Endothelial cell of umbilical vein (primary cell): ENCODE results near the gene CCDC82. TPM values are rescaled to one million over a fixed set of nuclear protein-coding genes. Genes with fewer than 3 reads are reported as not detected.

Experiments used
- BruUV-seq: library from RNA; stranded (reverse); fragments of 400-500 nt; replicated peaks from 2 replicates; lab custom pipeline; 2021; lab: Mats Ljungman, UMichigan
- CTCF ChIA-PET: fragments of 300-600, 350-600 bp; sonication (Branson Sonifier 250); formaldehyde crosslinking; loops from one replicate; lab custom pipeline; 2021; ENCODE audit warnings: antibody characterized with exemption, inconsistent platforms; lab: Charles Lee
- POLR2A ChIA-PET: fragments of 300-600, 350-600 bp; sonication (Branson Sonifier 250); formaldehyde crosslinking; loops from one replicate; lab custom pipeline; 2021; ENCODE audit warnings: antibody characterized with exemption, inconsistent platforms; lab: Charles Lee
- DNase-seq: peaks from one replicate; pipeline ENCODE4 v3.0.0-alpha.2; 2011; ENCODE audit warnings: low read depth, low spot score
- FAIRE-seq: peaks from 2 replicates; lab custom pipeline; 2011; peaks lifted over from hg19 to GRCh38; lab: Jason Lieb, UNC
- H2AFZ ChIP-seq: 2 replicates; pipeline ENCODE4 v1.6.0; 2012; ENCODE audit warnings: low read depth, low read length, control low read depth, inconsistent platforms
- H3K27ac ChIP-seq: 2 replicates; pipeline ENCODE4 v1.5.1; 2011; ENCODE audit warnings: low read depth, mild to moderate bottlenecking, control low read depth, low read length, moderate library complexity; ENCODE audit not compliant: insufficient read depth
- H3K27me3 ChIP-seq, 2 experiments: 2 replicates each; pipeline versions ENCODE4 v1.6.0 to v1.6.1; 2011; ENCODE audit warnings: low read length in 2 of 2, mixed read lengths in 1 of 2; ENCODE audit not compliant: control insufficient read depth in 2 of 2, insufficient read depth in 2 of 2
- H3K36me3 ChIP-seq, 2 experiments: 2 replicates in 1 of 2; 3 replicates in 1 of 2; pipeline ENCODE4 v1.5.1; 2011; ENCODE audit warnings: low read length in 2 of 2, mild to moderate bottlenecking in 1 of 2, moderate library complexity in 1 of 2; ENCODE audit not compliant: control insufficient read depth in 2 of 2, insufficient read depth in 2 of 2; ENCODE audit errors: extremely low read depth in 1 of 2
- H3K4me1 ChIP-seq: 3 replicates; pipeline ENCODE4 v1.5.1; 2011; ENCODE audit warnings: mild to moderate bottlenecking, low read length; ENCODE audit not compliant: control insufficient read depth, insufficient read depth; ENCODE audit errors: extremely low read depth
- H3K4me2 ChIP-seq: 2 replicates; pipeline ENCODE4 v1.6.1; 2011; ENCODE audit warnings: low read length, control low read depth, mixed read lengths; ENCODE audit not compliant: insufficient read depth
- H3K4me3 ChIP-seq, 3 experiments: fragments of 200-600 bp in 1 of 3; sonication (generic), shearing (Covaris generic) in 1 of 3; replicated peaks in 1 of 3; 2 replicates each; pipeline ENCODE4 v1.5.1; 2011 to 2016; ENCODE audit warnings: control low read depth in 3 of 3, low read length in 3 of 3, mild to moderate bottlenecking in 2 of 3, inconsistent platforms in 1 of 3, low read depth in 1 of 3, moderate library complexity in 1 of 3; ENCODE audit not compliant: insufficient read depth in 1 of 3
- H3K79me2 ChIP-seq: 2 replicates; pipeline ENCODE4 v1.6.0; 2012; ENCODE audit warnings: low read length, inconsistent platforms; ENCODE audit not compliant: control insufficient read depth, insufficient read depth
- H3K9ac ChIP-seq: replicated peaks from 2 replicates; pipeline ENCODE3; 2011; ENCODE audit warnings: low read length, control low read depth; ENCODE audit not compliant: insufficient read depth; ENCODE audit errors: extremely low read depth
- H3K9me1 ChIP-seq: replicated peaks from 3 replicates; pipeline ENCODE4 v1.6.0; 2011; ENCODE audit warnings: mild to moderate bottlenecking, low read length; ENCODE audit not compliant: control insufficient read depth, insufficient read depth; ENCODE audit errors: extremely low read depth
- H3K9me3 ChIP-seq: replicated peaks from 2 replicates; pipeline ENCODE4 v1.5.1; 2012; ENCODE audit warnings: low read length, inconsistent platforms; ENCODE audit not compliant: control insufficient read depth, insufficient read depth
- H4K20me1 ChIP-seq: replicated peaks from 2 replicates; pipeline ENCODE3; 2011; ENCODE audit warnings: mild to moderate bottlenecking, low read length; ENCODE audit not compliant: control insufficient read depth, insufficient read depth; ENCODE audit errors: extremely low read depth
- CTCF ChIP-seq, 2 donors: IDR thresholded peaks; 1 replicate in 1 of 2; 2 replicates in 1 of 2; pipeline ENCODE4 v1.5.1; 2011; ENCODE audit warnings: low read length in 2 of 2, mild to moderate bottlenecking in 2 of 2, moderate library complexity in 2 of 2, control low read depth in 1 of 2, inconsistent platforms in 1 of 2, low read depth in 1 of 2; ENCODE audit not compliant: insufficient read depth in 1 of 2; ENCODE audit errors: extremely low read depth in 1 of 2
- EZH2 ChIP-seq: IDR thresholded peaks from 2 replicates; pipeline ENCODE4 v1.6.1; 2012; ENCODE audit warnings: borderline replicate concordance, low read depth, mild to moderate bottlenecking, moderate library complexity, low read length, inconsistent platforms; ENCODE audit not compliant: severe bottlenecking
- FOS ChIP-seq: IDR thresholded peaks from 2 replicates; pipeline ENCODE4 v1.6.1; 2011; ENCODE audit warnings: mild to moderate bottlenecking, low read length, moderate library complexity, borderline replicate concordance; ENCODE audit not compliant: insufficient read depth
- GATA2 ChIP-seq: IDR thresholded peaks from 2 replicates; pipeline ENCODE4 v1.7.0; 2011; ENCODE audit warnings: low read depth, mild to moderate bottlenecking, moderate library complexity, mixed read lengths, low read length; ENCODE audit not compliant: insufficient read length, insufficient read depth
- JUN ChIP-seq: IDR thresholded peaks from 2 replicates; pipeline ENCODE4 v1.6.1; 2011; ENCODE audit warnings: borderline replicate concordance, low read depth; ENCODE audit not compliant: insufficient read length, insufficient read depth
- MAX ChIP-seq: IDR thresholded peaks from 2 replicates; pipeline ENCODE4 v1.6.1; 2011; ENCODE audit not compliant: insufficient read depth, insufficient read length
- MYC ChIP-seq: IDR thresholded peaks from one replicate; pipeline ENCODE4 v1.6.1; 2011; ENCODE audit warnings: mild to moderate bottlenecking, low read depth, low read length
- POLR2A ChIP-seq: IDR thresholded peaks from 2 replicates; pipeline ENCODE4 v1.6.1; 2012; ENCODE audit warnings: low read depth, mild to moderate bottlenecking, control low read depth, low read length
- POLR2AphosphoS5 ChIP-seq: IDR thresholded peaks from 2 replicates; pipeline ENCODE4 v1.6.1; 2012; ENCODE audit warnings: low read depth, mild to moderate bottlenecking, control low read depth, low read length, moderate library complexity; ENCODE audit not compliant: insufficient read depth
- dilution Hi-C: fragments of 300-500 bp; cut with MboI; formaldehyde crosslinking; loops from one replicate; pipeline ENCODE4 v1.15.0; 2019; ENCODE audit warnings: low sequenced_read_pairs; ENCODE audit not compliant: extremely low pct_ligation_motif_present
- intact Hi-C: fragments of 100-400 bp; cut with micrococcal nuclease; formaldehyde crosslinking; loops from one replicate; pipeline ENCODE4 v1.10.0; 2022
- polyA plus RNA-seq, 4 experiments: library from polyadenylated mRNA; depleted of rRNA in 3 of 4; stranded (reverse) in 3 of 4; unstranded in 1 of 4; fragments of >200 nt; gene quantifications; 2 replicates each; pipeline versions ENCODE4 v1.2.1 to v1.2.3, GENCODE V29; 2011 to 2012; ENCODE audit warnings: missing spikeins in 1 of 4
- total RNA-seq: library from RNA; stranded (reverse); gene quantifications from 2 replicates; pipeline ENCODE4 v1.2.3, GENCODE V29; 2021

Gene CCDC82
- total and polyA plus RNA-seq, 2 donors (not counting 3 experiments of a cell fraction or from before 2014, with no cell fraction given): 8.1 to 33.4 TPM

- Histone ChIP-seq H3K79me2 (no peaks in the 10 kb centered on the region), H3K4me2 (no peak overlapping the region), H3K9me1 (no peaks in the 10 kb centered on the region), H3K27ac (no peak overlapping the region), H3K9me3 (no peaks in the 10 kb centered on the region), H3K9ac (no peak overlapping the region), H3K4me1 (no peaks in the 10 kb centered on the region), H2AFZ (no peak overlapping the region), H3K36me3 (peaks cover 2 to 8% of the 10 kb centered on the region in 2 experiments), H3K4me3 (no peak overlapping the region), H3K27me3 (no peaks in the 10 kb centered on the region), H4K20me1 (no peaks in the 10 kb centered on the region)
- no peak for FAIRE-seq
- TF ChIP-seq JUN (no peak), MYC (no peak), POLR2A (no peak), POLR2AphosphoS5 (no peak), GATA2 (no peak), FOS (no peak), EZH2 (no peak), CTCF (IDR thresholded peaks at IDR 0.05; ENCODE audit: extremely low read depth in 1 of 2, insufficient read depth in 1 of 2, low read depth in 1 of 2, low read length in 2 of 2) (no peak), MAX (no peak)
- intact Hi-C loops (no loop called here), dilution Hi-C loops (no loop called here)
- no peak for DNase-seq
- CTCF ChIA-PET: interaction anchor here (1.0 kb wide), 1 partner anchor 527 kb away, joined by 4 read pairs; no protein-coding TSS in a partner anchor
- POLR2A ChIA-PET: no interaction called here
- BruUV-seq: no TSS peak
Measured at GRCh38 chr11:96376796-96377195, 12.9 kb downstream of the CCDC82 start.
